Muscle of leg (tissue), 9 donors: Measurements from ENCODE around the gene DEK. TPM values are rescaled to one million over a fixed set of nuclear protein-coding genes. Genes with fewer than 3 reads are reported as not detected.

ENCODE experiments used
- polyA plus RNA-seq, 8 donors: library from polyadenylated mRNA; unstranded; fragments of 120-200 nt; gene quantifications; one replicate each; pipeline versions ENCODE4 v1.2.1 to v1.2.3, GENCODE V29; 2013; ENCODE audit warnings: inconsistent platforms in 1 of 8, low replicate concordance in 1 of 8; ENCODE audit not compliant: insufficient read length in 8 of 8, insufficient read depth in 1 of 8
- total RNA-seq: library from RNA; stranded (reverse); fragments of 120-200 nt; gene quantifications from one replicate; pipeline ENCODE4 v1.2.4, GENCODE V29; 2013

Gene DEK
- total and polyA plus RNA-seq, 9 donors, result 82.6 to 141 (median 120) TPM

Other genes starting within 250 kb of the DEK start
- gene NHLRC1, start 141.9 kb downstream of the DEK start, total RNA-seq, result 2.5 TPM
- gene NHLRC1, start 141.9 kb downstream of the DEK start, polyA plus RNA-seq, result 1 to 10 TPM; 1.6 to 4.1 (median 2.9) TPM
- 4.1 TPM for gene TPMT, start 109.5 kb downstream of the DEK start, total RNA-seq
- gene TPMT, start 109.5 kb downstream of the DEK start, polyA plus RNA-seq, result 1 to 10 TPM; 4.7 to 6.3 (median 5.4) TPM
- gene KDM1B, start 109.1 kb downstream of the DEK start, total RNA-seq, result 16.4 TPM
- 10 to 100 TPM; 16.3 to 29.7 (median 22.9) TPM for gene KDM1B, start 109.1 kb downstream of the DEK start, polyA plus RNA-seq
- 7.1 TPM for gene RNF144B, start 122.8 kb upstream of the DEK start, total RNA-seq
- 10 to 100 TPM in 2 of 8 donors, 1 to 10 TPM in 6; 2.7 to 11.7 (median 6.3) TPM for gene RNF144B, start 122.8 kb upstream of the DEK start, polyA plus RNA-seq